H1 (cell line): ENCODE data around the gene STRA8.

Experiments used
- BACH1 ChIP-seq: IDR thresholded peaks from 2 replicates; pipeline ENCODE4 v1.6.1; 2012; ENCODE audit warnings: low read length, improper control_type of control experiment
- CHD1 ChIP-seq: IDR thresholded peaks from 2 replicates; pipeline ENCODE4 v1.6.1; 2012; ENCODE audit warnings: low read depth, low read length, improper control_type of control experiment
- CTCF ChIP-seq, 3 experiments: IDR thresholded peaks; 1 replicate in 2 of 3; 2 replicates in 1 of 3; pipeline versions ENCODE4 v1.5.1 to v1.6.1; 2011; ENCODE audit warnings: low read length in 3 of 3, mild to moderate bottlenecking in 3 of 3, inconsistent platforms in 2 of 3, low read depth in 1 of 3, moderate library complexity in 1 of 3; ENCODE audit not compliant: insufficient read depth in 1 of 3; ENCODE audit errors: control extremely low read depth in 1 of 3
- EGR1 ChIP-seq: IDR thresholded peaks from 2 replicates; pipeline ENCODE4 v1.6.1; 2011; ENCODE audit warnings: low read depth, low read length, borderline replicate concordance
- EZH2 ChIP-seq: fragments of 200-600 bp; sonication (generic); IDR thresholded peaks from 2 replicates; pipeline ENCODE4 v1.7.1; 2012; ENCODE audit warnings: low read depth, mild to moderate bottlenecking, moderate library complexity, low read length, inconsistent platforms; ENCODE audit not compliant: severe bottlenecking
- GABPA ChIP-seq: IDR thresholded peaks from 2 replicates; pipeline ENCODE4 v1.6.1; 2011; ENCODE audit warnings: mild to moderate bottlenecking, low read length, moderate library complexity, borderline replicate concordance; ENCODE audit not compliant: insufficient read depth
- KDM1A ChIP-seq: fragments of 200-600, 300-600 bp; sonication (generic); IDR thresholded peaks from 2 replicates; pipeline ENCODE4 v1.7.1; 2016; ENCODE audit warnings: mild to moderate bottlenecking, low read length, borderline replicate concordance
- POLR2A ChIP-seq, 2 experiments: IDR thresholded peaks; 1 replicate in 1 of 2; 2 replicates in 1 of 2; pipeline ENCODE4 v1.6.1; 2011; ENCODE audit warnings: low read depth in 2 of 2, low read length in 2 of 2, mild to moderate bottlenecking in 2 of 2; ENCODE audit errors: control extremely low read depth in 1 of 2
- POLR2AphosphoS5 ChIP-seq: IDR thresholded peaks from 2 replicates; pipeline ENCODE4 v1.6.1; 2011; ENCODE audit warnings: low read depth, low read length
- RFX5 ChIP-seq: IDR thresholded peaks from 2 replicates; pipeline ENCODE4 v1.6.1; 2011; ENCODE audit warnings: low read depth, low read length, improper control_type of control experiment, borderline replicate concordance
- TBP ChIP-seq: IDR thresholded peaks from 2 replicates; pipeline ENCODE4 v1.6.1; 2011; ENCODE audit warnings: low read depth, low read length, improper control_type of control experiment

DNA sequence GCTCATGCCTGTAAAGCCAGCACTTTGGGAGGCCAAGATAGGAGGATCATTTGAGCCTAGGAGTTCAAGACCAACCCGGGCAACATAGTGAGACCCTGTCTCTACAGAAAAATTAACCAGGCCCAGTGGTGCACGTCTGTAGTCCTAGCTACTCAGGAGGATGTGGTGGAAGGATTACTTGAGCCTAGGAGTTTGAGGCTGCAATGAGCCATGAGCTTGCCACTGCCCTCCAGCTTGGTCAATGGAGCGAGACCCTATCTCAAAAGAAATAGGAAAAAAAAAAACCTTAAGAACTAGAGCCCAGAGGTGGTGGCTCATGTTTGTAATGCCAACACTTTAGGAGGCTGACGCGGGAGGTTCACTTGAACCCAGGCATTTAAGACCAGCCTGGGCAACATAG is 2.2 kb downstream of the STRA8 start:
- TF ChIP-seq POLR2A (IDR thresholded peaks at IDR 0.05; ENCODE audit: control extremely low read depth in 1 of 2, low read depth in 2 of 2, low read length in 2 of 2) (no peak), EGR1 (no peak), GABPA (no peak), CHD1 (no peak), EZH2 (no peak), KDM1A (no peak), POLR2AphosphoS5 (no peak), RFX5 (no peak), CTCF (IDR thresholded peaks at IDR 0.05; ENCODE audit: control extremely low read depth in 1 of 3, insufficient read depth in 1 of 3, low read depth in 1 of 3, low read length in 3 of 3) (no peak), BACH1 (no peak), TBP (no peak)
